SK-N-SH (cell line): ENCODE data around the gene RHOG. TPM values are rescaled to one million over a fixed set of nuclear protein-coding genes. Genes with fewer than 3 reads are reported as not detected.

ENCODE experiments used
- CTCF ChIA-PET: fragments of 300-600, 350-600 bp; formaldehyde crosslinking; extraction: SDS; loops from one replicate; lab custom pipeline; 2021; lab: Yijun Ruan, JAX
- POLR2A ChIA-PET: fragments of 350-600 bp; sonication (Branson Sonifier 250); formaldehyde crosslinking; extraction: SDS; loops from one replicate; lab custom pipeline; 2020; ENCODE audit warnings: antibody characterized with exemption, inconsistent platforms; lab: Yijun Ruan, JAX
- DNase-seq: peaks from one replicate; pipeline ENCODE4 v3.0.0; 2012
- H2AFZ ChIP-seq: fragments of 200-600 bp; sonication (generic); 2 replicates; pipeline ENCODE4 v1.8.1; 2016; ENCODE audit warnings: antibody characterized with exemption, mild to moderate bottlenecking, low read depth
- H3F3A ChIP-seq: fragments of 200-600 bp; sonication (generic); replicated peaks from 2 replicates; pipeline ENCODE3; 2016; ENCODE audit warnings: antibody characterized with exemption, mild to moderate bottlenecking; ENCODE audit not compliant: insufficient read depth
- H3K27ac ChIP-seq, 2 experiments: fragments of 200-500 bp in 1 of 2; fragments of 200-600 bp in 1 of 2; sonication (Bioruptor generic) in 1 of 2; sonication (generic), shearing (Covaris generic) in 1 of 2; 2 replicates each; pipeline versions ENCODE4 v1.5.1 to v1.6.1; 2014 to 2016; ENCODE audit warnings: low read depth in 2 of 2, inconsistent platforms in 1 of 2, low read length in 1 of 2, mild to moderate bottlenecking in 1 of 2, mixed read lengths in 1 of 2
- H3K27me3 ChIP-seq: fragments of 200-600 bp; sonication (generic), shearing (Covaris generic); 2 replicates; pipeline ENCODE4 v1.6.1; 2016; ENCODE audit warnings: mixed run types; ENCODE audit not compliant: insufficient read depth
- H3K36me3 ChIP-seq, 2 experiments: fragments of 200-500 bp in 1 of 2; fragments of 200-600 bp in 1 of 2; sonication (Bioruptor generic) in 1 of 2; sonication (generic) in 1 of 2; replicated peaks in 1 of 2; 2 replicates each; pipeline versions ENCODE3 to v1.5.1; 2014 to 2016; ENCODE audit warnings: low read length in 1 of 2, mild to moderate bottlenecking in 1 of 2; ENCODE audit not compliant: insufficient read depth in 2 of 2, control insufficient read depth in 1 of 2
- H3K4me1 ChIP-seq, 2 experiments: fragments of 200-500 bp in 1 of 2; fragments of 200-600 bp in 1 of 2; sonication (Bioruptor generic) in 1 of 2; sonication (generic), shearing (Covaris generic) in 1 of 2; 2 replicates each; pipeline versions ENCODE4 v1.5.1 to v1.6.1; 2014 to 2016; ENCODE audit warnings: low read depth in 1 of 2, low read length in 1 of 2, mixed run types in 1 of 2; ENCODE audit not compliant: insufficient read depth in 2 of 2, control insufficient read depth in 1 of 2
- H3K4me2 ChIP-seq: fragments of 200-600 bp; sonication (generic), shearing (Covaris generic); 2 replicates; pipeline ENCODE4 v1.6.1; 2017; ENCODE audit warnings: mixed run types
- H3K4me3 ChIP-seq, 2 experiments: fragments of 200-500 bp in 1 of 2; fragments of 200-600 bp in 1 of 2; sonication (Bioruptor generic) in 1 of 2; sonication (generic), shearing (Covaris generic) in 1 of 2; 2 replicates each; pipeline versions ENCODE4 v1.5.1 to v1.8.1; 2014 to 2016; ENCODE audit warnings: low read depth in 2 of 2, inconsistent platforms in 1 of 2, low read length in 1 of 2, mild to moderate bottlenecking in 1 of 2, mixed read lengths in 1 of 2, moderate library complexity in 1 of 2
- H3K79me2 ChIP-seq: fragments of 200-600 bp; sonication (generic); 2 replicates; pipeline ENCODE4 v1.8.1; 2017; ENCODE audit warnings: mild to moderate bottlenecking; ENCODE audit not compliant: insufficient read depth
- H3K9ac ChIP-seq: fragments of 200-600 bp; sonication (generic); 2 replicates; pipeline ENCODE4 v1.6.1; 2017; ENCODE audit warnings: mixed run types
- H3K9me2 ChIP-seq: fragments of 200-600 bp; sonication (generic); 2 replicates; pipeline ENCODE4 v1.6.1; 2017; ENCODE audit warnings: mixed run types
- H3K9me3 ChIP-seq: fragments of 200-600 bp; sonication (generic); 2 replicates; pipeline ENCODE4 v1.6.1; 2017; ENCODE audit warnings: mixed run types, mild to moderate bottlenecking, moderate library complexity
- H4K20me1 ChIP-seq: fragments of 200-600 bp; sonication (generic); 2 replicates; pipeline ENCODE4 v1.6.1; 2017; ENCODE audit warnings: mild to moderate bottlenecking, mixed run types; ENCODE audit not compliant: insufficient read depth
- CTCF ChIP-seq: fragments of 200-600 bp; sonication (generic); IDR thresholded peaks from 2 replicates; pipeline ENCODE4 v1.6.1; 2017; ENCODE audit warnings: antibody characterized with exemption, mild to moderate bottlenecking, moderate library complexity
- ELF1 ChIP-seq: IDR thresholded peaks from 2 replicates; pipeline ENCODE4 v1.4.0; 2012
- EZH2phosphoT487 ChIP-seq: fragments of 200-600 bp; sonication (generic); IDR thresholded peaks from 2 replicates; pipeline ENCODE4 v1.6.1; 2017; ENCODE audit warnings: low read depth, mixed run types, mild to moderate bottlenecking, antibody characterized with exemption, moderate library complexity, borderline replicate concordance
- GATA2 ChIP-seq: sonication (generic); formaldehyde crosslinking; IDR thresholded peaks from 2 replicates; pipeline ENCODE4 v1.5.0; 2020; ENCODE audit warnings: mild to moderate bottlenecking, missing genetic modification reagents
- MEF2A ChIP-seq: IDR thresholded peaks from 2 replicates; pipeline ENCODE4 v1.4.0; 2012; ENCODE audit warnings: low read depth, borderline replicate concordance
- NRF1 ChIP-seq: IDR thresholded peaks from 2 replicates; pipeline ENCODE4 v1.6.1; 2012; ENCODE audit warnings: low read depth, mild to moderate bottlenecking, low read length
- RCOR1 ChIP-seq: fragments of 150-350 bp; IDR thresholded peaks from 2 replicates; pipeline ENCODE4 v1.6.1; 2017; ENCODE audit warnings: antibody characterized with exemption, low read length
- SIN3A ChIP-seq: IDR thresholded peaks from 2 replicates; pipeline ENCODE4 v1.6.1; 2012; ENCODE audit warnings: low read depth, mild to moderate bottlenecking, low read length, moderate library complexity, borderline replicate concordance
- SMC3 ChIP-seq: IDR thresholded peaks from 2 replicates; pipeline ENCODE4 v1.6.1; 2012; ENCODE audit warnings: low read depth, low read length, improper control_type of control experiment
- TCF12 ChIP-seq: IDR thresholded peaks from 2 replicates; pipeline ENCODE4 v1.4.0; 2012
- USF2 ChIP-seq: fragments of 150-350 bp; IDR thresholded peaks from 2 replicates; pipeline ENCODE4 v1.6.1; 2017; ENCODE audit warnings: antibody characterized with exemption, low read length, low read depth, borderline replicate concordance
- YY1 ChIP-seq: IDR thresholded peaks from 2 replicates; pipeline ENCODE4 v1.4.0; 2012; ENCODE audit warnings: low read depth, mild to moderate bottlenecking
- ZBTB33 ChIP-seq: IDR thresholded peaks from 2 replicates; pipeline ENCODE4 v1.4.0; 2012; ENCODE audit warnings: low read depth, borderline replicate concordance
- WGBS: methylation state at CpG from one replicate; pipeline ENCODE4 v1.1.6; 2017; ENCODE audit warnings: low lambda C conversion rate; 5-methylcytosine and 5-hydroxymethylcytosine counted together
- polyA plus RNA-seq, 3 experiments: library from polyadenylated mRNA; depleted of rRNA; stranded (reverse); fragments of >200 nt; gene quantifications; 2 replicates each; pipeline ENCODE4 v1.2.3, GENCODE V29; 2012

The RHOG gene
- polyA plus RNA-seq, 1 of the 3 experiments (the other 2 are of a cell fraction) = 73.7 TPM

GRCh38 chr11:3866206-3866605, 25.4 kb upstream of the RHOG start:
- no peak for TF ChIP-seq TCF12
- no peak for TF ChIP-seq ELF1
- TF ChIP-seq SIN3A = no peak
- TF ChIP-seq GATA2 (CRISPR knock-in tag) = no peak
- TF ChIP-seq RCOR1 = no peak
- no peak for TF ChIP-seq USF2
- TF ChIP-seq ZBTB33 = no peak
- TF ChIP-seq MEF2A = no peak
- TF ChIP-seq CTCF = no peak
- TF ChIP-seq YY1 = no peak
- TF ChIP-seq NRF1 = no peak
- TF ChIP-seq EZH2phosphoT487 = no peak
- no peak for TF ChIP-seq SMC3
- Histone ChIP-seq H3K4me3 (no peak overlapping the region), H3F3A (peaks cover 5% of the 10 kb centered on the region), H3K9ac (no peak overlapping the region), H3K36me3 (no peaks in the 10 kb centered on the region), H3K27ac (no peak overlapping the region), H3K4me1 (peaks cover 0 to 10% of the 10 kb centered on the region in 2 experiments; a peak in 2 of 4 replicates), H3K27me3 (no peaks in the 10 kb centered on the region), H3K9me2 (no peaks in the 10 kb centered on the region), H3K9me3 (no peaks in the 10 kb centered on the region), H2AFZ (no peak overlapping the region), H4K20me1 (no peaks in the 10 kb centered on the region), H3K4me2 (peak overlapping the region; percentile 39), H3K79me2 (peaks cover 12% of the 10 kb centered on the region; the same call in 1 of the 2 replicates)
- CTCF ChIA-PET = interaction anchor here (1.5 to 2.8 kb wide), 2 partner anchors 11 to 15 kb away, joined by 3 to 21 read pairs; partner anchors contain the start of gene STIM1
- 96% methylated on average over 5 of the region's 5 CpGs for WGBS
- POLR2A ChIA-PET = no interaction called here
- DNase-seq = no peak
